Measurements from ENCODE around the gene CTIF. TPM values are rescaled to one million over a fixed set of nuclear protein-coding genes. Genes with fewer than 3 reads are reported as not detected.
A peak's percentile ranks its signal among the peaks of the same experiment; 100 is the strongest.

Gene CTIF
- total RNA-seq, 1 donor from 2014 or later: 67.9 TPM

GRCh38 chr18:48791636-48792105 lies 252.8 kb downstream of the CTIF start:
- no peak for DNase-seq (ENCODE audit: low spot score in 2 of 2, unreplicated experiment in 2 of 2)
- Mint-ChIP-seq H3K27ac (peak overlapping the region; percentile 48), H3K4me3 (no peak overlapping the region), H3K4me1 (peaks cover 49% of the 10 kb centered on the region), H3K27me3 (ENCODE audit: low read depth) (no peaks in the 10 kb centered on the region), H3K9me3 (no peaks in the 10 kb centered on the region), H3K36me3 (peaks cover 27% of the 10 kb centered on the region)
- TF ChIP-seq, protein P1, sequence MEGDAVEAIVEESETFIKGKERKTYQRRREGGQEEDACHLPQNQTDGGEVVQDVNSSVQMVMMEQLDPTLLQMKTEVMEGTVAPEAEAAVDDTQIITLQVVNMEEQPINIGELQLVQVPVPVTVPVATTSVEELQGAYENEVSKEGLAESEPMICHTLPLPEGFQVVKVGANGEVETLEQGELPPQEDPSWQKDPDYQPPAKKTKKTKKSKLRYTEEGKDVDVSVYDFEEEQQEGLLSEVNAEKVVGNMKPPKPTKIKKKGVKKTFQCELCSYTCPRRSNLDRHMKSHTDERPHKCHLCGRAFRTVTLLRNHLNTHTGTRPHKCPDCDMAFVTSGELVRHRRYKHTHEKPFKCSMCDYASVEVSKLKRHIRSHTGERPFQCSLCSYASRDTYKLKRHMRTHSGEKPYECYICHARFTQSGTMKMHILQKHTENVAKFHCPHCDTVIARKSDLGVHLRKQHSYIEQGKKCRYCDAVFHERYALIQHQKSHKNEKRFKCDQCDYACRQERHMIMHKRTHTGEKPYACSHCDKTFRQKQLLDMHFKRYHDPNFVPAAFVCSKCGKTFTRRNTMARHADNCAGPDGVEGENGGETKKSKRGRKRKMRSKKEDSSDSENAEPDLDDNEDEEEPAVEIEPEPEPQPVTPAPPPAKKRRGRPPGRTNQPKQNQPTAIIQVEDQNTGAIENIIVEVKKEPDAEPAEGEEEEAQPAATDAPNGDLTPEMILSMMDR (IDR thresholded peaks at IDR 0.05; ENCODE audit: unreplicated experiment): no peak

DNA sequence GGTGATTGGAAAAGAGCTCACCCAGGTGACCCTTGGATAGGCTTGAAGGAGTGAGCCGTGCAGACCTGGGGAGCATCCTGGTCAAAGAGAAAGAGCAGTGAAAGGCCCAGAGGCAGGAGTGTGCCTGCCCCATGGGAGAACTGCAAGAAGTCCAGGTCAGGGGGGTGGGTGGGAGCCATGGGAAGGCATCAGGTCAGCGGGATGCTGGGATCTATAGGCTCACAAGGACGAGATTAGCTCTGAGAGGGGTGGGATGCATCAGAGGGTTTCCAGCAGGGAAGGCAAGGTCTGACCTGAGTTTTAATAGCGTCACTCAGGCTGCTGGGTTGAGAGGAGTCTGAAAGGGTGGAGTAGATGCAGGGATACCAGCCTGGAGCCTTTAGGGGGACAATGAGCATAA lies 253.3 kb downstream of the CTIF start:
- H3K36me3 Mint-ChIP-seq: peaks cover 27% of the 10 kb centered on the region
- DNase-seq (ENCODE audit: low spot score in 2 of 2, unreplicated experiment in 2 of 2): no peak
- H3K9me3 Mint-ChIP-seq: no peaks in the 10 kb centered on the region
- TF ChIP-seq, protein P1 (IDR thresholded peaks at IDR 0.05; ENCODE audit: unreplicated experiment): no peak
- peaks cover 46% of the 10 kb centered on the region for H3K4me1 Mint-ChIP-seq
- H3K27ac Mint-ChIP-seq: peak overlapping the region; percentile 19
- H3K4me3 Mint-ChIP-seq: no peak overlapping the region
- H3K27me3 Mint-ChIP-seq (ENCODE audit: low read depth): no peaks in the 10 kb centered on the region

GRCh38 chr18:48792611-48793380 lies 254.0 kb downstream of the CTIF start:
- Mint-ChIP-seq H3K4me1 (peaks cover 40% of the 10 kb centered on the region), H3K27me3 (ENCODE audit: low read depth) (no peaks in the 10 kb centered on the region), H3K27ac (peak overlapping the region; percentile 50), H3K36me3 (peaks cover 27% of the 10 kb centered on the region), H3K9me3 (no peaks in the 10 kb centered on the region), H3K4me3 (no peak overlapping the region)
- DNase-seq (ENCODE audit: low spot score in 2 of 2, unreplicated experiment in 2 of 2): no peak
- TF ChIP-seq, protein P1 (IDR thresholded peaks at IDR 0.05; ENCODE audit: unreplicated experiment): no peak

- Mint-ChIP-seq H3K4me1 (peaks cover 37% of the 10 kb centered on the region), H3K36me3 (peaks cover 20% of the 10 kb centered on the region), H3K27me3 (ENCODE audit: low read depth) (no peaks in the 10 kb centered on the region), H3K9me3 (no peaks in the 10 kb centered on the region), H3K4me3 (no peak overlapping the region), H3K27ac (peak overlapping the region; percentile 6)
- no peak for DNase-seq (ENCODE audit: low spot score in 2 of 2, unreplicated experiment in 2 of 2)
- TF ChIP-seq, protein P1 (IDR thresholded peaks at IDR 0.05; ENCODE audit: unreplicated experiment): no peak
These were observed 255.6 kb downstream of the CTIF start for GRCh38 chr18:48794251-48794970.

GRCh38 chr18:48795696-48796095 lies 256.9 kb downstream of the CTIF start:
- H3K4me3 Mint-ChIP-seq: no peak overlapping the region
- peaks cover 37% of the 10 kb centered on the region for H3K4me1 Mint-ChIP-seq
- DNase-seq (ENCODE audit: low spot score in 2 of 2, unreplicated experiment in 2 of 2): no peak
- no peak overlapping the region for H3K27ac Mint-ChIP-seq
- TF ChIP-seq, protein P1 (IDR thresholded peaks at IDR 0.05; ENCODE audit: unreplicated experiment): no peak
- H3K36me3 Mint-ChIP-seq: peaks cover 16% of the 10 kb centered on the region
- no peaks in the 10 kb centered on the region for H3K9me3 Mint-ChIP-seq
- H3K27me3 Mint-ChIP-seq (ENCODE audit: low read depth): no peaks in the 10 kb centered on the region

All from mesothelial cell of epicardium (in vitro differentiated cells).